Ishikawa (cell line): Measurements from ENCODE around the gene IMPG1.

Experiments
- CEBPB ChIP-seq: IDR thresholded peaks from 2 replicates; pipeline ENCODE4 v1.6.1; 2012
- CREB1 ChIP-seq: IDR thresholded peaks from 2 replicates; pipeline ENCODE4 v1.6.1; 2012; ENCODE audit warnings: low read depth
- EGR1 ChIP-seq: IDR thresholded peaks from 2 replicates; pipeline ENCODE4 v1.6.1; 2012
- EP300 ChIP-seq: IDR thresholded peaks from 2 replicates; pipeline ENCODE4 v1.6.1; 2012; ENCODE audit warnings: borderline replicate concordance
- FOXM1 ChIP-seq: IDR thresholded peaks from 2 replicates; pipeline ENCODE4 v1.6.1; 2012; ENCODE audit warnings: low read depth, borderline replicate concordance
- MAX ChIP-seq: IDR thresholded peaks from 2 replicates; pipeline ENCODE4 v1.6.1; 2012
- NFIC ChIP-seq: IDR thresholded peaks from 2 replicates; pipeline ENCODE4 v1.6.1; 2012
- RAD21 ChIP-seq: IDR thresholded peaks from 2 replicates; pipeline ENCODE4 v1.6.1; 2012; ENCODE audit warnings: low read depth
- REST ChIP-seq: IDR thresholded peaks from 2 replicates; pipeline ENCODE4 v1.6.1; 2012; ENCODE audit warnings: low read depth, mild to moderate bottlenecking
- TAF1 ChIP-seq: IDR thresholded peaks from 2 replicates; pipeline ENCODE4 v1.6.1; 2012; ENCODE audit warnings: low read depth, mild to moderate bottlenecking
- TCF12 ChIP-seq: IDR thresholded peaks from 2 replicates; pipeline ENCODE4 v1.6.1; 2012; ENCODE audit warnings: low read depth
- TEAD4 ChIP-seq: IDR thresholded peaks from 2 replicates; pipeline ENCODE4 v1.6.1; 2012
- USF1 ChIP-seq: IDR thresholded peaks from 2 replicates; pipeline ENCODE4 v1.6.1; 2012
- YY1 ChIP-seq: IDR thresholded peaks from 2 replicates; pipeline ENCODE4 v1.6.1; 2012; ENCODE audit warnings: low read depth
- ZBTB7A ChIP-seq: IDR thresholded peaks from 2 replicates; pipeline ENCODE4 v1.6.1; 2012; ENCODE audit warnings: low read depth

The IMPG1 gene

GRCh38 chr6:75922226-75922625 is 150.2 kb downstream of the IMPG1 start:
- TF ChIP-seq TEAD4 (no peak), REST (no peak), FOXM1 (no peak), EP300 (no peak), ZBTB7A (no peak), TAF1 (no peak), USF1 (no peak), CREB1 (no peak), NFIC (no peak), MAX (no peak), TCF12 (no peak), RAD21 (no peak), CEBPB (no peak), YY1 (no peak), EGR1 (no peak)

- TF ChIP-seq EP300 (no peak), YY1 (no peak), TEAD4 (no peak), USF1 (no peak), REST (no peak), CREB1 (no peak), EGR1 (no peak), TAF1 (no peak), RAD21 (no peak), TCF12 (no peak), FOXM1 (no peak), ZBTB7A (no peak), CEBPB (no peak), MAX (no peak), NFIC (no peak)
Measured at GRCh38 chr6:75913040-75913439, 159.4 kb downstream of the IMPG1 start.

GRCh38 chr6:75907444-75907843 is 165.0 kb downstream of the IMPG1 start:
- no peak for TF ChIP-seq NFIC
- TF ChIP-seq CEBPB, result no peak
- no peak for TF ChIP-seq CREB1
- no peak for TF ChIP-seq ZBTB7A
- no peak for TF ChIP-seq TCF12
- TF ChIP-seq RAD21, result no peak
- TF ChIP-seq REST, result no peak
- TF ChIP-seq FOXM1, result no peak
- no peak for TF ChIP-seq TEAD4

- TF ChIP-seq EGR1 (no peak), TAF1 (no peak), NFIC (no peak), TCF12 (no peak), CREB1 (no peak), USF1 (no peak), RAD21 (no peak), MAX (no peak), REST (no peak), FOXM1 (no peak), YY1 (no peak), EP300 (no peak), ZBTB7A (no peak), CEBPB (no peak)
Measured at GRCh38 chr6:75906871-75907270, 165.6 kb downstream of the IMPG1 start.
